Measurements from ENCODE around the gene RAB8B.

The RAB8B gene

GRCh38 chr15:63180746-63181145 is 8.7 kb upstream of the RAB8B start:
- ATAC-seq (ENCODE audit: low read depth) (no peak), DNase-seq (ENCODE audit: low spot score) (no peak)
- Histone ChIP-seq H3K27me3 (ENCODE audit: insufficient read depth, poor library complexity, severe bottlenecking) (no peaks in the 10 kb centered on the region), H3K36me3 (ENCODE audit: low read depth) (no peaks in the 10 kb centered on the region), H3K27ac (ENCODE audit: poor library complexity, severe bottlenecking) (no peak overlapping the region), H3K4me1 (ENCODE audit: insufficient read depth, poor library complexity, severe bottlenecking) (peaks cover 12% of the 10 kb centered on the region), H3K9me3 (ENCODE audit: severe bottlenecking) (no peaks in the 10 kb centered on the region), H3K4me3 (ENCODE audit: severe bottlenecking) (no peak overlapping the region)
- TF ChIP-seq, protein P1, sequence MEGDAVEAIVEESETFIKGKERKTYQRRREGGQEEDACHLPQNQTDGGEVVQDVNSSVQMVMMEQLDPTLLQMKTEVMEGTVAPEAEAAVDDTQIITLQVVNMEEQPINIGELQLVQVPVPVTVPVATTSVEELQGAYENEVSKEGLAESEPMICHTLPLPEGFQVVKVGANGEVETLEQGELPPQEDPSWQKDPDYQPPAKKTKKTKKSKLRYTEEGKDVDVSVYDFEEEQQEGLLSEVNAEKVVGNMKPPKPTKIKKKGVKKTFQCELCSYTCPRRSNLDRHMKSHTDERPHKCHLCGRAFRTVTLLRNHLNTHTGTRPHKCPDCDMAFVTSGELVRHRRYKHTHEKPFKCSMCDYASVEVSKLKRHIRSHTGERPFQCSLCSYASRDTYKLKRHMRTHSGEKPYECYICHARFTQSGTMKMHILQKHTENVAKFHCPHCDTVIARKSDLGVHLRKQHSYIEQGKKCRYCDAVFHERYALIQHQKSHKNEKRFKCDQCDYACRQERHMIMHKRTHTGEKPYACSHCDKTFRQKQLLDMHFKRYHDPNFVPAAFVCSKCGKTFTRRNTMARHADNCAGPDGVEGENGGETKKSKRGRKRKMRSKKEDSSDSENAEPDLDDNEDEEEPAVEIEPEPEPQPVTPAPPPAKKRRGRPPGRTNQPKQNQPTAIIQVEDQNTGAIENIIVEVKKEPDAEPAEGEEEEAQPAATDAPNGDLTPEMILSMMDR (IDR thresholded peaks at IDR 0.05; ENCODE audit: poor library complexity, severe bottlenecking), result no peak

GRCh38 chr15:63181648-63182047 is 7.8 kb upstream of the RAB8B start:
- DNase-seq (ENCODE audit: low spot score), result no peak
- H3K4me3 ChIP-seq (ENCODE audit: severe bottlenecking), result no peak overlapping the region
- TF ChIP-seq, protein P1 (IDR thresholded peaks at IDR 0.05; ENCODE audit: poor library complexity, severe bottlenecking), result no peak
- no peak overlapping the region for H3K27ac ChIP-seq (ENCODE audit: poor library complexity, severe bottlenecking)
- no peaks in the 10 kb centered on the region for H3K27me3 ChIP-seq (ENCODE audit: insufficient read depth, poor library complexity, severe bottlenecking)
- no peaks in the 10 kb centered on the region for H3K36me3 ChIP-seq (ENCODE audit: low read depth)
- H3K9me3 ChIP-seq (ENCODE audit: severe bottlenecking), result no peaks in the 10 kb centered on the region
- peaks cover 20% of the 10 kb centered on the region for H3K4me1 ChIP-seq (ENCODE audit: insufficient read depth, poor library complexity, severe bottlenecking)
- no peak for ATAC-seq (ENCODE audit: low read depth)

- no peaks in the 10 kb centered on the region for H3K27me3 ChIP-seq (ENCODE audit: insufficient read depth, poor library complexity, severe bottlenecking)
- H3K27ac ChIP-seq (ENCODE audit: poor library complexity, severe bottlenecking), result peak overlapping the region; percentile 53
- H3K4me3 ChIP-seq (ENCODE audit: severe bottlenecking), result no peak overlapping the region
- no peaks in the 10 kb centered on the region for H3K36me3 ChIP-seq (ENCODE audit: low read depth)
- TF ChIP-seq, protein P1 (IDR thresholded peaks at IDR 0.05; ENCODE audit: poor library complexity, severe bottlenecking), result no peak
- H3K4me1 ChIP-seq (ENCODE audit: insufficient read depth, poor library complexity, severe bottlenecking), result peaks cover 18% of the 10 kb centered on the region
- H3K9me3 ChIP-seq (ENCODE audit: severe bottlenecking), result no peaks in the 10 kb centered on the region
- no peak for DNase-seq (ENCODE audit: low spot score)
- no peak for ATAC-seq (ENCODE audit: low read depth)
Measured at GRCh38 chr15:63185206-63185605, 4.2 kb upstream of the RAB8B start.

DNA sequence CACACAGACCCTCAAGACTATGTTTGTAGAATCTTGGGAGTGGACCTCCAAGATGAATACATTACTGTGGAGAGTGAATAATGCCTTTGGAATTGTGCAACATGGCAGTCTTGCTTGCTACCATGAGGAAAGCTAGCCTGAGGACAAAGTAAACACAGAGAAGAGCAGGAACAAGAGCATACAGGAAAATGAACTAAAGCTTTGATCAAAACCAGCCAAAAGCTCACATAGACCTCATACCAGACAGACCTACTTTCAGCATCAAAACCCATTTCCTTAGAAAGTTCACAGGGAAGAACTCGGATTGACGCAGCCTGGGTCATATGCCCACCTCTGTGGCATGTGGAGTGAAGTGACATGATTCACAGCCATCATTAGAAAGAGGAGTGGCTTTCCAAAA is 3.3 kb upstream of the RAB8B start:
- DNase-seq (ENCODE audit: low spot score) (no peak), ATAC-seq (ENCODE audit: low read depth) (peak; percentile 48)
- no peaks in the 10 kb centered on the region for H3K36me3 ChIP-seq (ENCODE audit: low read depth)
- H3K4me1 ChIP-seq (ENCODE audit: insufficient read depth, poor library complexity, severe bottlenecking), result peaks cover 21% of the 10 kb centered on the region
- no peaks in the 10 kb centered on the region for H3K27me3 ChIP-seq (ENCODE audit: insufficient read depth, poor library complexity, severe bottlenecking)
- peak overlapping the region; percentile 53 for H3K27ac ChIP-seq (ENCODE audit: poor library complexity, severe bottlenecking)
- TF ChIP-seq, protein P1 (IDR thresholded peaks at IDR 0.05; ENCODE audit: poor library complexity, severe bottlenecking), result no peak
- no peaks in the 10 kb centered on the region for H3K9me3 ChIP-seq (ENCODE audit: severe bottlenecking)
- H3K4me3 ChIP-seq (ENCODE audit: severe bottlenecking), result no peak overlapping the region

- Histone ChIP-seq H3K27ac (ENCODE audit: poor library complexity, severe bottlenecking) (no peak overlapping the region), H3K27me3 (ENCODE audit: insufficient read depth, poor library complexity, severe bottlenecking) (no peaks in the 10 kb centered on the region), H3K36me3 (ENCODE audit: low read depth) (no peaks in the 10 kb centered on the region), H3K4me3 (ENCODE audit: severe bottlenecking) (no peak overlapping the region), H3K4me1 (ENCODE audit: insufficient read depth, poor library complexity, severe bottlenecking) (peaks cover 29% of the 10 kb centered on the region), H3K9me3 (ENCODE audit: severe bottlenecking) (no peaks in the 10 kb centered on the region)
- TF ChIP-seq, protein P1 (IDR thresholded peaks at IDR 0.05; ENCODE audit: poor library complexity, severe bottlenecking), result no peak
- no peak for DNase-seq (ENCODE audit: low spot score)
- no peak for ATAC-seq (ENCODE audit: low read depth)
Measured at GRCh38 chr15:63187589-63188226, 1.7 kb upstream of the RAB8B start.

All from RWPE2 (cell line).